Measurements from ENCODE around the gene MUC16. TPM values are rescaled to one million over a fixed set of nuclear protein-coding genes. Genes with fewer than 3 reads are reported as not detected.
A peak's percentile ranks its signal among the peaks of the same experiment; 100 is the strongest.

The MUC16 gene
- total RNA-seq, 4 donors from 2014 or later: 0.63 to 129 (median 86.7) TPM

GRCh38 chr19:9009431-9009830, 778 bp downstream of the MUC16 start:
- ATAC-seq (ENCODE audit: low FRiP score): peak; percentile 1
- no peak for DNase-seq (ENCODE audit: low spot score)
- no peak for TF ChIP-seq CTCF (IDR thresholded peaks at IDR 0.05)

GRCh38 chr19:9008667-9009066, 1.5 kb downstream of the MUC16 start:
- TF ChIP-seq CTCF (IDR thresholded peaks at IDR 0.05): no peak
- ATAC-seq (ENCODE audit: low FRiP score) (no peak), DNase-seq (ENCODE audit: low spot score) (no peak)

GRCh38 chr19:9000933-9001332, 9.3 kb downstream of the MUC16 start:
- ATAC-seq (ENCODE audit: low FRiP score): no peak
- no peak for DNase-seq (ENCODE audit: low spot score)
- no peak for TF ChIP-seq CTCF (IDR thresholded peaks at IDR 0.05)

GRCh38 chr19:8988204-8988603, 22.0 kb downstream of the MUC16 start:
- DNase-seq (ENCODE audit: low spot score): no peak
- ATAC-seq (ENCODE audit: low FRiP score): no peak
- TF ChIP-seq CTCF (IDR thresholded peaks at IDR 0.05): no peak

- no peak for ATAC-seq (ENCODE audit: low FRiP score)
Measured at GRCh38 chr19:8986296-8986695, 23.9 kb downstream of the MUC16 start.

GRCh38 chr19:8973501-8974091, 36.6 kb downstream of the MUC16 start:
- no peak for ATAC-seq (ENCODE audit: low FRiP score)
- no peak for TF ChIP-seq CTCF (IDR thresholded peaks at IDR 0.05)
- no peak for DNase-seq (ENCODE audit: low spot score)

More at GRCh38 chr19:8986296-8986695, 23.9 kb downstream of the MUC16 start:
- no peak for DNase-seq (ENCODE audit: low spot score)
- TF ChIP-seq CTCF (IDR thresholded peaks at IDR 0.05): no peak

- DNase-seq (ENCODE audit: low spot score): no peak
- ATAC-seq (ENCODE audit: low FRiP score): no peak
- no peak for TF ChIP-seq CTCF (IDR thresholded peaks at IDR 0.05)
Measured at GRCh38 chr19:8965887-8966286, 44.3 kb downstream of the MUC16 start.

Measured in omental fat pad (tissue), 4 donors.